Raji (cell line): ENCODE results near the gene LGALS8.

ENCODE experiments used
- POLR2A ChIP-seq: IDR thresholded peaks from 2 replicates; pipeline ENCODE4 v1.6.1; 2011; ENCODE audit warnings: low read depth, low read length, control low read depth; ENCODE audit not compliant: insufficient read depth

The LGALS8 gene

GRCh38 chr1:236552901-236553300, 29.1 kb downstream of the LGALS8 start:
- TF ChIP-seq POLR2A, result no peak

- no peak for TF ChIP-seq POLR2A
Measured at GRCh38 chr1:236553370-236553769, 29.6 kb downstream of the LGALS8 start.

- TF ChIP-seq POLR2A, result no peak
Measured at GRCh38 chr1:236556606-236557005, 32.8 kb downstream of the LGALS8 start.

DNA sequence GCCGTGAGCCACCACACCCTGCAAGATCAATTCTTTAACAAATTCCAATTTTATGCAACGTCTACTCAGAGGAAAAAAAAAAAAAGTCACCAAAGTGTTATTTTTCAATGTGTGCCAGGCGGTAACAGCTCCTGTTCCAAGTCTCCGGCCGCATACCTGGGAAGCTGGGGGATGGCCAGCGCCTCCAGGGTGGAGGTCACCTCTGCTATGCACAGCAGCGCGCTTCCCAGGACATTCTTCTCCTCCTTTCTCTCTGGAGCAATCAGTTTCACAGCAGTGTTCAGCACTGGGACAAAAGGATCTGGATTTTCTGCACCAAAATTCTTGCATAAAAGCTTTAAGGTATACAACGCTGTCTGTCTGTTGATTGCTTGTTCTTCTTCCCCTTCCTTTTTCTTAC, 34.3 kb downstream of the LGALS8 start:
- no peak for TF ChIP-seq POLR2A

- TF ChIP-seq POLR2A, result no peak
Measured at GRCh38 chr1:236558846-236559245, 35.1 kb downstream of the LGALS8 start.

GRCh38 chr1:236560213-236560771, 36.5 kb downstream of the LGALS8 start:
- no peak for TF ChIP-seq POLR2A

GRCh38 chr1:236561976-236562375, 38.2 kb downstream of the LGALS8 start:
- TF ChIP-seq POLR2A, result no peak

- no peak for TF ChIP-seq POLR2A
Measured at GRCh38 chr1:236565530-236565929, 41.7 kb downstream of the LGALS8 start.

DNA sequence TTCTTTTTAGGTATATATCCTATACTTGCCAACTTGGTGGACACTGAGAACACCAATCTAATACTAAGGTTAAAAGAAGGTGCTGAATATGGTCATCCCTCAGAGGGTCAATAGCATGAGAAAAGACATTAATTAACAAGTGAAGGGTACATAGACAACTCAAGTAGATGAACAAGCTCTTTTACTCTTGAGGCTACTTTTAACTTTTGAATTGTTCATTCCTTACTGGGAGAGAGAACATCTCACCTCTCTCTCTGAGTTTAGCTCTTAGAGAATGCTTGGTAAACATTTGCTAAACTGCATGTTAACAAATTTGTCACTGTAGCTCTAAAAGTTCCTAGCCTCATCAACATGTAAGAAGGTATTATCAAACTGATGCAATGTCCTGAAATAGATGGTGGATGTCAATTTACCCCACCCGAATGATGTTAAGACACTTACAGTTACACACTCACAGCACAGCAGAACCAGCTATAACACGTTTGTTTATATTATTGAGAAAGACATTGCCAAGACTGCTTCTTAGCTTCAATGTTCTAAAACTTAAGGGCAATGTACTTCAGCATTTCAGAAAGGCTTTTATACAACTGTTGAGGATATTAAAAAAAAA, 44.6 kb downstream of the LGALS8 start:
- TF ChIP-seq POLR2A, result no peak

DNA sequence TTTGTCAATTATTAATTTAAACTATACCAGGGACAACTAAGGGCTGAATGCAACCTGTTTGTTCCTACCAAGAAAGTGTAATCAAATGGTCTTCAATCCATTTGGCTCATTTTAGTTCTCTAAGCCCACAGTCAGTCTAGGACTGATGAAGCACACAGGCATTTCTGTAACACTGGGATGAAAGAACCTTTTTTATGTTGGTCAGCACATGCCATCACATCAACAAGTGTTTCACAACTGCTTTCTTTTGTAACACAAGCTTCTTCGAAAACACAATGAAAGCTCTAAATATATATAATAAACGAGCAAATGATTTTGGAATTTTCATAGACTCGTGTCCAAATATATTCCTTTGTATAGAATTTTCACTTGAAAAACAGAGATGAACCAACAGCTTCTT, 51.7 kb downstream of the LGALS8 start:
- TF ChIP-seq POLR2A, result no peak

- no peak for TF ChIP-seq POLR2A
Measured at GRCh38 chr1:236576004-236576403, 52.2 kb downstream of the LGALS8 start.

DNA sequence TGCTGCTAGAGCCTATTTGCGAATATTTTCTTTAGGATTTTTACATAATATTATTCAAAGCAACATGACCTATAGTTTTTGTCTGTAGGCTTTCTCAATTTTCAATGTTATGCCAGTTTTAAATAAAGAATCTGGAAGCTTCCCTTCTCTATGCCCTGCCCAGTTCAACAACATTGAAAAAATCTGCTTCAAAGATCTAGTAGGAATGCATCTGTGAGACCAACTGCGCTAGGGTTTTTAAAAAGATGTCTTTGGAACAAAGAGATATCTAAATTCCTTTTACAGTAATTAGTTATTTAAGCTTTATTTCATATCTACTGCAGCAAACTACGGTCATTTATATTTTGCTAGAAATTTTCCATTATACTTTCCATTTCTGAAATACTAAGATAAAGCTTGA, 54.9 kb downstream of the LGALS8 start:
- TF ChIP-seq POLR2A, result no peak

- TF ChIP-seq POLR2A, result no peak
Measured at GRCh38 chr1:236581528-236581927, 57.7 kb downstream of the LGALS8 start.

GRCh38 chr1:236589531-236589930, 65.7 kb downstream of the LGALS8 start:
- no peak for TF ChIP-seq POLR2A

GRCh38 chr1:236590553-236591150, 66.9 kb downstream of the LGALS8 start:
- no peak for TF ChIP-seq POLR2A

GRCh38 chr1:236602171-236602570, 78.4 kb downstream of the LGALS8 start:
- TF ChIP-seq POLR2A, result no peak
